GM12878 (cell line): ENCODE results near the gene MYO1D. TPM values are rescaled to one million over a fixed set of nuclear protein-coding genes. Genes with fewer than 3 reads are reported as not detected.
"Not testable (repeated sequence)": the region's sequence is repeated elsewhere in the genome, so short reads cannot be mapped to it uniquely, and the experiment has no call there.

Experiments used
- ATAC-seq: fragments of 200-7000 bp; cut with Tn5 transposase; 3 replicates; pipeline ENCODE4 v1.9.1; 2020; ENCODE audit warnings: mild to moderate bottlenecking, moderate library complexity
- BruUV-seq: library from RNA; stranded (reverse); fragments of 400-500 nt; replicated peaks from 2 replicates; lab custom pipeline; 2021; lab: Mats Ljungman, UMichigan
- CTCF ChIA-PET: fragments of 300-600 bp; sonication (Branson Sonifier 250); formaldehyde crosslinking; extraction: SDS; loops from one replicate; lab custom pipeline; 2021; ENCODE audit warnings: inconsistent platforms; lab: Yijun Ruan, JAX
- POLR2A ChIA-PET: fragments of 350-600 bp; formaldehyde crosslinking; extraction: SDS; loops from one replicate; lab custom pipeline; 2021; ENCODE audit warnings: inconsistent platforms; lab: Charles Lee
- RAD21 ChIA-PET: fragments of 300-600 bp; sonication (Branson Sonifier 250); formaldehyde crosslinking; loops from one replicate; lab custom pipeline; 2023; ENCODE audit warnings: antibody characterized with exemption; ENCODE audit not compliant: unreplicated experiment; lab: Charles Lee
- SMC1A ChIA-PET: fragments of 300-600 bp; sonication (Branson Sonifier 250); formaldehyde crosslinking; loops from one replicate; lab custom pipeline; 2023; ENCODE audit not compliant: unreplicated experiment, uncharacterized antibody; lab: Charles Lee
- DNase-seq: peaks from one replicate; pipeline ENCODE4 v3.0.0-alpha.2; 2011; ENCODE audit warnings: low read depth, low spot score
- FAIRE-seq: peaks from 3 replicates; lab custom pipeline; 2011; peaks lifted over from hg19 to GRCh38; lab: Jason Lieb, UNC
- H2AFZ ChIP-seq: 2 replicates; pipeline ENCODE4 v1.6.0; 2011; ENCODE audit warnings: low read depth, low read length, control low read depth; ENCODE audit not compliant: control insufficient read depth
- H3K27ac ChIP-seq: 2 replicates; pipeline ENCODE4 v1.5.1; 2011; ENCODE audit warnings: control low read depth; ENCODE audit not compliant: control insufficient read depth, insufficient read depth
- H3K27me3 ChIP-seq, 2 experiments: replicated peaks in 1 of 2; 2 replicates each; pipeline versions ENCODE4 v1.6.0 to v1.6.1; 2011; ENCODE audit warnings: low read length in 1 of 2; ENCODE audit not compliant: control insufficient read depth in 2 of 2, insufficient read depth in 2 of 2
- H3K36me3 ChIP-seq, 2 experiments: 2 replicates each; pipeline ENCODE4 v1.5.1; 2011; ENCODE audit warnings: low read length in 1 of 2; ENCODE audit not compliant: control insufficient read depth in 2 of 2, insufficient read depth in 2 of 2
- H3K4me1 ChIP-seq: 2 replicates; pipeline ENCODE4 v1.6.1; 2011; ENCODE audit warnings: mild to moderate bottlenecking, low read length, moderate library complexity, mixed read lengths; ENCODE audit not compliant: control insufficient read depth, insufficient read depth
- H3K4me2 ChIP-seq: 2 replicates; pipeline ENCODE4 v1.6.0; 2011; ENCODE audit warnings: control low read depth; ENCODE audit not compliant: control insufficient read depth, insufficient read depth
- H3K4me3 ChIP-seq: fragments of 200-600 bp; sonication (generic); 2 replicates; pipeline ENCODE4 v1.5.1; 2016
- H3K79me2 ChIP-seq: 2 replicates; pipeline ENCODE4 v1.6.0; 2011; ENCODE audit warnings: low read length; ENCODE audit not compliant: control insufficient read depth, insufficient read depth
- H3K9ac ChIP-seq: 2 replicates; pipeline ENCODE4 v1.8.0; 2011; ENCODE audit warnings: low read length, control low read depth, mixed read lengths; ENCODE audit not compliant: control insufficient read depth, insufficient read depth
- H3K9me3 ChIP-seq: replicated peaks from 3 replicates; pipeline ENCODE4 v1.5.1; 2011; ENCODE audit warnings: mild to moderate bottlenecking, low read length; ENCODE audit not compliant: control insufficient read depth, insufficient read depth
- H4K20me1 ChIP-seq: 2 replicates; pipeline ENCODE4 v1.6.0; 2011; ENCODE audit not compliant: control insufficient read depth, insufficient read depth
- KLF5 ChIP-seq: fragments of 450-650 bp; IDR thresholded peaks from 2 replicates; pipeline ENCODE4 v1.6.1; 2014; ENCODE audit warnings: mild to moderate bottlenecking; ENCODE audit not compliant: partially characterized antibody
- NR2F1 ChIP-seq: fragments of 450-650 bp; conservative IDR thresholded peaks from 2 replicates; pipeline ENCODE4 v1.6.1; 2017; ENCODE audit warnings: mild to moderate bottlenecking
- WGBS: methylation state at CpG from one replicate; pipeline ENCODE4 v1.1.6; 2016; ENCODE audit warnings: low lambda C conversion rate; ENCODE audit not compliant: insufficient replicate concordance, insufficient coverage; ENCODE audit errors: missing lambda C conversion rate; 5-methylcytosine and 5-hydroxymethylcytosine counted together
- in situ Hi-C: fragments of 300-500 bp; cut with MboI; formaldehyde crosslinking; loops from 9 replicates; pipeline ENCODE4 v1.14.3; 2018; ENCODE audit warnings: mixed read lengths
- intact Hi-C: fragments of 100-400 bp; cut with micrococcal nuclease; formaldehyde crosslinking; loops from one replicate; pipeline ENCODE4 v1.14.2; 2022; ENCODE audit not compliant: unreplicated experiment
- polyA plus RNA-seq, 11 experiments: library from polyadenylated mRNA; depleted of rRNA in 4 of 11; unstranded in 6 of 11; stranded (reverse) in 5 of 11; fragments of >200 nt; fragmentation: Nextera tagmentation in 4 of 11; fragmentation: Illumina TruSeq in 1 of 11; extraction: Ambion mirVana in 4 of 11; extraction: Trizol in 1 of 11; gene quantifications; 1 replicate in 1 of 11; 2 replicates in 10 of 11; pipeline versions ENCODE4 v1.2.1 to v1.2.3, GENCODE V29; 2011 to 2016; ENCODE audit warnings: inconsistent platforms in 2 of 11, missing spikeins in 2 of 11, low read depth in 1 of 11
- total RNA-seq, 4 experiments: library from RNA; depleted of rRNA in 3 of 4; stranded (reverse); fragments of >200 nt in 3 of 4; fragmentation: Illumina TruSeq in 1 of 4; extraction: Trizol in 1 of 4; gene quantifications; 2 replicates each; pipeline versions ENCODE4 v1.2.1 to v1.2.3, GENCODE V29; 2013 to 2021

The MYO1D gene
- total and polyA plus RNA-seq, 10 of the 15 experiments (the other 5 are each of a cell fraction or from before 2014, with no cell fraction given): 1.8 to 37.7 (median 25.4) TPM

DNA sequence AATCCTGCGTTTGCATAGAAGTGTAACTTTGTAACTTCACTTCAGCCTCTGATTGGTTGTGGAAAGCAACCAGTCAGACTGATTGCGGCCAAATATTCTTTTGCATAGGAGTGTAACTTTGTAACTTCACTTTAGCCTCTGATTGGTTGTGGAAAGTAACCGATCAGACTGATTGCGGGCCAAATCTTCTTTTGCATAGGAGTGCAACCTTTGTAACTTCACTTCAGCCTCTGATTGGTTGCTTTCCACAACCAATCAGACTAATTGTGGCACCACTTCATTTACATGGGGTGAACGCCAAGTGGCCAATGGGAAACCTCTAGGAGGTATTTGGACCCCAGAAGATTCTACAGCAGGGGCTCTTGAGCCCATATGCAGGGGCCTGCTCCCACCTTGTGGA, 49.3 kb upstream of the MYO1D start:
- BruUV-seq: no TSS peak
- H4K20me1 ChIP-seq: no peaks in the 10 kb centered on the region
- no peak overlapping the region for H3K27ac ChIP-seq
- FAIRE-seq (no peak), DNase-seq (no peak), ATAC-seq (no peak)
- H3K4me1 ChIP-seq: no peaks in the 10 kb centered on the region; the same call in 1 of the 2 replicates
- 94% methylated on average over 5 of the region's 5 CpGs for WGBS
- TF ChIP-seq KLF5 (no peak), NR2F1 (no peak)
- POLR2A ChIA-PET: no interaction called here
- H3K9me3 ChIP-seq: no peaks in the 10 kb centered on the region
- intact Hi-C loops: no loop called here
- in situ Hi-C loops: no loop called here
- H3K4me3 ChIP-seq: no peak overlapping the region
- SMC1A ChIA-PET: no interaction called here
- RAD21 ChIA-PET: no interaction called here
- H3K36me3 ChIP-seq: no peaks in the 10 kb centered on the region
- H3K9ac ChIP-seq: no peak overlapping the region
- CTCF ChIA-PET: no interaction called here
- H3K4me2 ChIP-seq: no peak overlapping the region
- peaks cover 14 to 21% of the 10 kb centered on the region in 2 experiments for H3K27me3 ChIP-seq
- no peak overlapping the region for H2AFZ ChIP-seq
- no peaks in the 10 kb centered on the region for H3K79me2 ChIP-seq

- ATAC-seq, SMC1A ChIA-PET, H3K36me3 ChIP-seq, BruUV-seq, H3K27ac ChIP-seq, RAD21 ChIA-PET, H3K79me2 ChIP-seq, FAIRE-seq, H3K9ac ChIP-seq, POLR2A ChIA-PET, H2AFZ ChIP-seq, H3K4me2 ChIP-seq, H3K9me3 ChIP-seq, H3K4me1 ChIP-seq, DNase-seq, H4K20me1 ChIP-seq, intact Hi-C loops, H3K4me3 ChIP-seq: not testable (repeated sequence)
- WGBS: 91% methylated on average over 3 of the region's 3 CpGs
- peaks cover 11 to 16% of the 10 kb centered on the region in 2 experiments for H3K27me3 ChIP-seq
- CTCF ChIA-PET: interaction anchor here (0.5 to 1.5 kb wide), 4 partner anchors 13 to 140 kb away, joined by 3 to 4 read pairs (median 4); no protein-coding TSS in a partner anchor
- in situ Hi-C loops: loop anchor here (25.0 kb wide), 1 partner anchor 462 kb away; no protein-coding TSS in a partner anchor
These were observed 47.0 kb upstream of the MYO1D start for GRCh38 chr17:32923905-32924304.
